ENCODE results near the gene TICAM2.

GRCh38 chr5:115607935-115608334 is 5.7 kb upstream of the TICAM2 start:
- no peak for TF ChIP-seq POLR2AphosphoS5 (IDR thresholded peaks at IDR 0.05; ENCODE audit: low read depth, low read length)
- no peak for TF ChIP-seq POLR2A (IDR thresholded peaks at IDR 0.05; ENCODE audit: low read depth, low read length)
